Caco-2 (cell line): ENCODE measurements around the gene FOXC2. TPM values are rescaled to one million over a fixed set of nuclear protein-coding genes. Genes with fewer than 3 reads are reported as not detected.

Experiments used
- BruUV-seq: library from RNA; stranded (reverse); fragments of 400-500 nt; replicated peaks from 2 replicates; lab custom pipeline; 2021; lab: Mats Ljungman, UMichigan
- CTCF ChIA-PET: fragments of 300-600 bp; sonication (Branson Sonifier 250); formaldehyde crosslinking; loops from one replicate; lab custom pipeline; 2022; ENCODE audit warnings: antibody characterized with exemption; lab: Charles Lee
- POLR2A ChIA-PET: fragments of 300-600 bp; sonication (Branson Sonifier 250); formaldehyde crosslinking; loops from one replicate; lab custom pipeline; 2022; ENCODE audit warnings: antibody characterized with exemption; lab: Charles Lee
- DNase-seq, 2 experiments: peaks; one replicate each; pipeline versions ENCODE4 v3.0.0 to v3.0.0-alpha.2; 2020 to 2022
- H3K27me3 ChIP-seq: replicated peaks from 2 replicates; pipeline ENCODE4 v1.6.0; 2011; ENCODE audit warnings: low read length; ENCODE audit not compliant: control insufficient read depth, insufficient read depth
- H3K36me3 ChIP-seq: 2 replicates; pipeline ENCODE4 v1.5.1; 2011; ENCODE audit warnings: low read length; ENCODE audit not compliant: control insufficient read depth, insufficient read depth
- H3K4me1 ChIP-seq: fragments of 250-450 bp; sonication (Bioruptor Pico); 2 replicates; pipeline ENCODE4 v1.5.1; 2020; ENCODE audit warnings: mild to moderate bottlenecking
- H3K4me3 ChIP-seq: 2 replicates; pipeline ENCODE4 v1.5.1; 2011; ENCODE audit warnings: low read depth, mild to moderate bottlenecking, control low read depth, low read length
- H3K9me3 ChIP-seq: fragments of 250-450 bp; sonication (Bioruptor Pico); 2 replicates; pipeline ENCODE4 v1.5.1; 2020; ENCODE audit warnings: mild to moderate bottlenecking, moderate library complexity
- H3K27ac Mint-ChIP-seq: one replicate; pipeline ENCODE4 v1.8.0; 2022; ENCODE audit warnings: mixed read lengths; ENCODE audit not compliant: unreplicated experiment
- H3K27me3 Mint-ChIP-seq: one replicate; pipeline ENCODE4 v1.8.0; 2022; ENCODE audit warnings: mixed read lengths; ENCODE audit not compliant: insufficient read depth, unreplicated experiment
- H3K36me3 Mint-ChIP-seq: one replicate; pipeline ENCODE4 v1.8.0; 2022; ENCODE audit warnings: mild to moderate bottlenecking, mixed read lengths; ENCODE audit not compliant: insufficient read depth, unreplicated experiment
- H3K4me1 Mint-ChIP-seq: one replicate; pipeline ENCODE4 v1.8.0; 2022; ENCODE audit warnings: low read depth, mixed read lengths; ENCODE audit not compliant: unreplicated experiment
- H3K4me3 Mint-ChIP-seq: one replicate; pipeline ENCODE4 v1.8.0; 2022; ENCODE audit warnings: mild to moderate bottlenecking, moderate library complexity, mixed read lengths; ENCODE audit not compliant: unreplicated experiment
- H3K9me3 Mint-ChIP-seq: one replicate; pipeline ENCODE4 v1.8.0; 2022; ENCODE audit warnings: mixed read lengths; ENCODE audit not compliant: unreplicated experiment
- CTCF ChIP-seq, 2 experiments: fragments of 200-600 bp in 1 of 2; IDR thresholded peaks; 1 replicate in 1 of 2; 2 replicates in 1 of 2; pipeline versions ENCODE4 v1.5.1 to v1.8.0; 2011 to 2022; ENCODE audit warnings: antibody characterized with exemption in 1 of 2, control low read depth in 1 of 2, inconsistent platforms in 1 of 2, low read depth in 1 of 2, low read length in 1 of 2, mild to moderate bottlenecking in 1 of 2, moderate library complexity in 1 of 2; ENCODE audit not compliant: insufficient read depth in 1 of 2, severe bottlenecking in 1 of 2, unreplicated experiment in 1 of 2
- intact Hi-C: fragments of 100-400 bp; cut with micrococcal nuclease; formaldehyde crosslinking; loops from one replicate; pipeline ENCODE4 v1.10.0; 2022; ENCODE audit not compliant: unreplicated experiment
- total RNA-seq: library from RNA; stranded (reverse); gene quantifications from 2 replicates; pipeline ENCODE4 v1.2.3, GENCODE V29; 2022

The FOXC2 gene
- total RNA-seq, 1 experiment from 2014 or later: not detected

- Histone ChIP-seq H3K4me3 (no peak overlapping the region), H3K4me1 (peaks cover 5% of the 10 kb centered on the region; the same call in 1 of the 2 replicates), H3K27me3 (no peaks in the 10 kb centered on the region), H3K9me3 (no peaks in the 10 kb centered on the region), H3K36me3 (no peaks in the 10 kb centered on the region)
- BruUV-seq: no TSS peak
- Mint-ChIP-seq H3K4me1 (peaks cover 6% of the 10 kb centered on the region), H3K9me3 (no peaks in the 10 kb centered on the region), H3K36me3 (peaks cover 3% of the 10 kb centered on the region), H3K27me3 (peaks cover 2% of the 10 kb centered on the region), H3K27ac (no peak overlapping the region), H3K4me3 (no peak overlapping the region)
- ChIA-PET POLR2A (no interaction called here), CTCF (interaction anchor here (0.6 kb wide), 1 partner anchor 529 kb away, joined by 3 read pairs; no protein-coding TSS in a partner anchor)
- TF ChIP-seq CTCF (IDR thresholded peaks at IDR 0.05; ENCODE audit: insufficient read depth in 1 of 2, low read depth in 1 of 2, low read length in 1 of 2, severe bottlenecking in 1 of 2, unreplicated experiment in 1 of 2): no peak
- no peak for DNase-seq
- intact Hi-C loops: no loop called here
These were observed 4.2 kb downstream of the FOXC2 start for GRCh38 chr16:86570558-86571529.

GRCh38 chr16:86571530-86571915 lies 4.9 kb downstream of the FOXC2 start:
- H3K9me3 ChIP-seq: no peaks in the 10 kb centered on the region
- BruUV-seq: no TSS peak
- ChIA-PET CTCF (interaction anchor here (0.6 kb wide), 1 partner anchor 528 kb away, joined by 3 read pairs; no protein-coding TSS in a partner anchor), POLR2A (no interaction called here)
- Mint-ChIP-seq H3K4me3 (no peak overlapping the region), H3K9me3 (no peaks in the 10 kb centered on the region), H3K27ac (no peak overlapping the region), H3K4me1 (peaks cover 12% of the 10 kb centered on the region), H3K36me3 (peaks cover 10% of the 10 kb centered on the region), H3K27me3 (peaks cover 5% of the 10 kb centered on the region)
- H3K27me3 ChIP-seq: no peaks in the 10 kb centered on the region
- intact Hi-C loops: no loop called here
- H3K4me3 ChIP-seq: no peak overlapping the region
- no peaks in the 10 kb centered on the region for H3K36me3 ChIP-seq
- H3K4me1 ChIP-seq: peaks cover 6% of the 10 kb centered on the region; the same call in 1 of the 2 replicates
- TF ChIP-seq CTCF (IDR thresholded peaks at IDR 0.05; ENCODE audit: insufficient read depth in 1 of 2, low read depth in 1 of 2, low read length in 1 of 2, severe bottlenecking in 1 of 2, unreplicated experiment in 1 of 2): no peak
- no peak for DNase-seq

GRCh38 chr16:86572041-86572521 lies 5.5 kb downstream of the FOXC2 start:
- Mint-ChIP-seq H3K4me1 (peaks cover 12% of the 10 kb centered on the region), H3K36me3 (peaks cover 10% of the 10 kb centered on the region), H3K9me3 (no peaks in the 10 kb centered on the region), H3K4me3 (no peak overlapping the region), H3K27ac (no peak overlapping the region), H3K27me3 (peaks cover 5% of the 10 kb centered on the region)
- ChIA-PET POLR2A (no interaction called here), CTCF (no interaction called here)
- H3K4me3 ChIP-seq: no peak overlapping the region
- DNase-seq: no peak
- no TSS peak for BruUV-seq
- no peaks in the 10 kb centered on the region for H3K36me3 ChIP-seq
- TF ChIP-seq CTCF (IDR thresholded peaks at IDR 0.05; ENCODE audit: insufficient read depth in 1 of 2, low read depth in 1 of 2, low read length in 1 of 2, severe bottlenecking in 1 of 2, unreplicated experiment in 1 of 2): no peak
- H3K9me3 ChIP-seq: no peaks in the 10 kb centered on the region
- H3K4me1 ChIP-seq: peaks cover 12% of the 10 kb centered on the region; the same call in 1 of the 2 replicates
- no peaks in the 10 kb centered on the region for H3K27me3 ChIP-seq
- intact Hi-C loops: no loop called here
